ENCODE data around the gene EEF1A2.

The EEF1A2 gene

DNA sequence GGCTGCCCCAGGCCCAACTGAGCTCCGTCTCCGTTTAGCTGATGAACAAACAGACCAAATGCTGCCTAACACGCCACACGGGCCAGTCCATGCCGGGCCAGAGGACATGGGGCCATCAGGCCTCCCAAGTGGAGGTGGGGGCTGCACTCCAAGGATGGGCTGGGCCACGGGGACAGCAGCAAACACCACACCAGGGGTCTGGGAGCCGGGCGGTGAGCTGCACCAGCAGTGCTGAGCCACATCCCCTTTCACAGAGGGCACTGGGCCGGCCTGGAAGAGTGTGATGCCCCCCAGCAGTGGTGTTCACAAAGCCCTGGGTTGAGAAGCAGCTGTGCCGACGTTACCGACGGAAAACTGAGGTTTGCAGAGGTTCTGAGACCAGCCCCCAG is 29.2 kb downstream of the EEF1A2 start:
- DNase-seq (ENCODE audit: low read depth in 2 of 2): no peak

- no peak for DNase-seq (ENCODE audit: low read depth in 2 of 2)
These were observed 29.7 kb downstream of the EEF1A2 start for GRCh38 chr20:63469019-63469712.

DNA sequence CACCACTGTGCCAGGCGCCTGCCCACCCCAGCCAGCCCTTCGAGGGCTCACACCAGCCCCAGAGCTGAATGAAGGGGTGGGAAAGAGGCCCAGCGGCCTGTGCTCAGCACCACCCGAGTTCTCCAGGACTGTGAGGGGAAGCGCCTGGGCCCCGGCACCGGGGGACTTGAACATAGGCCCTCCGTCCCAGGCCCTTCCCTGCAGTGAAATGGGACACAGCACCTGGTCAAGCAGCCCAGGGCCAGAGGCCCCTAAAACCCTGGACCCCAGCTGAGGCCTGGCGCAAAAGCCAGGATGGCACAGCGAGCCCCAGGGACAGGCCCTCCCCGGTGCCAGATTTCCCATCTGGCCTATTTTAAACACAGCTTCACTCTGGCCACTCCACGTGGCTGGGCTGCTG is 30.5 kb downstream of the EEF1A2 start:
- no peak for DNase-seq (ENCODE audit: low read depth in 2 of 2)

DNA sequence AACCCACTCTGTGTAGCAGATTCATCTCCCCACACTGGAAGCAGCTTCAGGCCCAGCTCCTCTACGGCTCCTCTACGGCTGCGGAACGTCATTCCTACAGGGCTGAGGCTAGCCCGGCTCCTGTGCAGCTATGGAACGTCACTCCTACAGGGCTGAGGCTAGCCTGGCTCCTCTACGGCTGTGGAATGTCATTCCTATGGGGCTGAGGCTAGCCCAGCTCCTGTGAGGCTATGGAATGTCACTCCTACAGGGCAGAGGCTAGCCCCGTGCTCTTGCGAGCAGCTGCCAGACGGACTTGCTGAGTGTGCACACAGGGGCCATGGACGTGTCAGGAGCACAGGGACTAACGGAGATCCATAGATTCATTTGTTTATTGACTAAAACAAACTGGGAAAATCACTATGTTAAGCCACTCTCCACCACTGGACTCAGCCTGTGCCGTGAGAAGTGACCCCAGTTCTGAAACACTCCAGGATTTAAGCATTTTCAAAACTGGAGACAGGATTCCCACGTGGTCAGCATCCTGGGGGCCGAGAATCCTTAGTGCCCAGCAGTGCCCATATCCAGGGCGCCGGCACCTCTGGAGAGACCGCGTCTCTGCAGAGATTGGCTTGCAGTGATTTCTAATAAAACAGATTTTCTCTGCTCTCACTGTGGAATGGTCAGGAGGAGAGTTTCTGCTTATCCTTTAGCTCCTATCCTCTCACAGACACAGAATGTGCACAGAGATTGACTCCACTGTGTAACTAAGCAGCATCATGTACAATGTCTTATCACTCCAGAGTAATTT is 31.4 kb downstream of the EEF1A2 start:
- no peak for DNase-seq (ENCODE audit: low read depth in 2 of 2)

DNA sequence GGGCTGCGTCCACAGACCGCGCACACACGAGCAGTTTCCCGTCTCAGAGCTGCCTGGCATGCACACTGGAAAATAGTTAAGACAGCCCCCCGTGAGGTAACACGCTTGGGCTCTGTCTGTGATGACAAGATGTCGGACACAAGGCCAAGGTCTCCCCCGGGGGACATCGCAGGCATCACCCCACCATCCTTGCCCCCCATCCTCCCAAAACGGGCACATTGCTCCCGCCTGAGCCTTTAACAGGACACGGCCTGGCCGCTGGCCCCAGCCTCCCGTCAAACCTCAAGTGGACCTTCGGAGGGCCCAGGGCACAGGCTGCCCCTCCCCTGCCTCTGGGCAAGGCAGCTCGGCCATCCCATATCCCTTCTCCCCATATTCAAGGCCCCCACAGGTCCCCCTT is 32.0 kb downstream of the EEF1A2 start:
- DNase-seq (ENCODE audit: low read depth in 2 of 2): no peak

DNA sequence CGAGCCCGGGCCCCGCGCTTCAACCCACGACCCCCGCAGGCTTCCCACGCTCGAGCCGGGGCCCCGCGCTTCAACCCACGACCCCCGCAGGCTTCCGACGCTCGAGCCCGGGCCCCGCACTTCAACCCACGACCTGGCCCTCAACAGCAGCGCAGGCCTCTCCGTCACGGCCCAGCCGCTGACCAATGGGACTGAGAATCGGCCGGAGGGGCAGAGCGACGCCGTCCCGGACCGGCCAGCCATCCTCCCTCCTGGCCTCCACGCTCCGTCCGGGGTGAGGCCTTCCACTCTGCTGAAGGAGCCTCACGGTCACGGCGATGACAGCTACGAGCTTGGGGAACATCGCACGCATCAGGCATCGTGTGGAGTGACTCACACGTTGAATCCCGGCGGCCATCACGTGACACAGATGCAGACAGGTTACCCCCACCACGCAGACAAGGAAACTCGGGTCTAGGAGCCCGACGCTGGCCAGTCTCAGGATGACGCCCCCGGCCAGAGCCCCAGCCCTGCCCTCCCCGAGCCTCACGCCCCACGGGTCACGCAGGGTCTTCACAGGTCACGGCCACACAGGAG is 32.5 kb downstream of the EEF1A2 start:
- no peak for DNase-seq (ENCODE audit: low read depth in 2 of 2)

DNA sequence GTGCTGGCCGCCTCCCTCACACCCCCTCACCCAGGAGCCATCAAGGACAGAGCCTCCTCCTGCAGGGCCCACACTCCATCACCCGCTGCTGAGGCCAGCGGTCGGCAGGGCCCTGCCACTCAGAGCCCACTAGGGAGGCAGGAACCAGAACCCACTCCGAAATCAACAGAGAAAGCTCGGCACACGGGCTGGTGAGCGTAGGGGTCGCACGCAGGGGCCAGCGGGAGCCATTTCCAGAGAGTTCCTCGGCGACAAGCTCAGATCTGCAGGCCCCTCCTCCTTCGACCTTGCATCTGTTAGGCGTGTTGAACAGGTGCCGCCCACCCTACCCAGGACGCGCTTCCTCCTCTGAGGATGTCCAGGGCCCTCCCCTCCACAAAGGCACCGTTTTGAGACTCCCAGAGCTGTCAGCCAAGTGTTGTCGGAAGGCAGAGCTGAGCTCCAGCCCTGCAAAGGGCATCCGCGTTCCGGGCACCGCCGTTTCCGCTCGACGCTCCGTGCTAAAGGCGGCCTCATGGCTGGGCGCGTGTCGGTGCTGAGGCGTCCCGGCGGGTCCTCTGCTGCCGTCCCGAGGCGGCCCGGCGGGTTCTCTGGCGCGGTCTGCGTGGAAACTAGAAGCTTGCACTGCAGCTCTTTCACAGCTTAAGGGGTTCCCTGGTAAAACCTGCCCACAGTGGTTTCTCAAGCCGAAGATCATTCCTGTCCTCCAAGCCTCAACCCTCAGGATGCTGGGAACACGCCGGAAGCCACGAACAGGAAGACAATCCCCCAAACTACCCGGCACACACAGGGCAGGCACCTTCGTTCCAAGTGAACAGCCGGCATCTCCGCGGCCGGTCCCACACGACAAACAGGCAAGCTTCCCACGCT is 33.3 kb downstream of the EEF1A2 start:
- DNase-seq (ENCODE audit: low read depth in 2 of 2): no peak

DNA sequence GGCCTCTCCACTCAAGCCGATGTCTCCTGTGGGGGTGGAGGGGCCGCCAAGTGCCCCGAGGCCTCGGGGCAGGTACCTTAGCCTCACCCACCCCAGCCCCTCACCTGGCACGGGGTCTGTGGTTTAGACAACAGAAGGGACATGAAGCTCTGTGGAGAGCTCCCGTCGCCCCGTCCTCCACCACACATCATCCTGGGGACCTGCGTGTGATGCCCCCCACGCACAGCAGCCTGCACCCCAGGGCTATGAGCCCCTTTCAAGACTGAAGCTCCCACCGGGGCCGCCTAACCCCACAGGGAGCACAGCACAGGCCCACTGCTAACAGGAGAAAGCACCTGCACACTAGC is 34.6 kb downstream of the EEF1A2 start:
- no peak for DNase-seq (ENCODE audit: low read depth in 2 of 2)

DNA sequence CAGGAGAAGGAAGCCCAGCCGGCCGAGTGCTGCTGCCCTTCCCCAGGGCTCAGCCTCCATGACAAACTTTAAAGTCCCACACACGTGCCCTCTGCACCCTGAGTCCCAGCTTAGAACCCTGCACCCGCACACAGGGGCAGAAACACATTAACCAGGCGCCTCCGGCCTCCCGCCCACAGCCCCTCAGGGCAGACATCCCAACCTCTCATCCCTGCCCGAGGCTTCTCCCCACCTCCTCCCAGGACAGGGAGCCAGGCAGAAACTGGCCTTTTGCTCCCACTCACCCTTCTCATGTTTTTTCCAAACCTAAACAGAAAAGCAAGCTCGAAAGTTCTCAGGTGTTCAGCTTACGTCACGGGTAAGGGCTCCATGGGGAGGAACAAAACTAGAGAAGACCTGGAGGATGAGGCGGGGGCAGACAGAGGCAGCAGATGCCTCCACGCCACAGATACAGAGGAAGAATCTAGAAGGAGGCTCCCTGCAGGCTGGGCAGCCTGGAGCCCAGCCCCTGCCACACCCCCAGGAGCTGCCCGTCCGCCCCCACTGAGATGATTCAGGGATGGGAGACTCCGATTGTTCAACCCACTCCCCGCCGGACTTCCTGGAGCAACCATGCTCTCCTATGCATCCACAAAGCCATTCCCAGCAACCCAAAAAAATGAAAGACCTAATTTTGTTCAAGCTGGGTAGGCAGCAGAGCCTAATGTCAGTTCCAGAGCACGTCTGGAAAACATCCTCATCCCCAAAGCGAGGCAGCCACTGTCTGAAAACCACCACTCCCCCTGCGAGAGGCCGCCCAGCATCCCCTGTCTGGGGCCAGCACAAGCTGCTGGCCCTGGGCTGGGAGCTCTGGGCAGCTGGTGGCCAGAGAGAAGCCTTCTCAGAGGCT is 35.2 kb downstream of the EEF1A2 start:
- DNase-seq (ENCODE audit: low read depth in 2 of 2): no peak

- no peak for DNase-seq (ENCODE audit: low read depth in 2 of 2)
These were observed 36.6 kb downstream of the EEF1A2 start for GRCh38 chr20:63462244-63462643.

GRCh38 chr20:63461104-63461763 is 37.6 kb downstream of the EEF1A2 start:
- no peak for DNase-seq (ENCODE audit: low read depth in 2 of 2)

DNA sequence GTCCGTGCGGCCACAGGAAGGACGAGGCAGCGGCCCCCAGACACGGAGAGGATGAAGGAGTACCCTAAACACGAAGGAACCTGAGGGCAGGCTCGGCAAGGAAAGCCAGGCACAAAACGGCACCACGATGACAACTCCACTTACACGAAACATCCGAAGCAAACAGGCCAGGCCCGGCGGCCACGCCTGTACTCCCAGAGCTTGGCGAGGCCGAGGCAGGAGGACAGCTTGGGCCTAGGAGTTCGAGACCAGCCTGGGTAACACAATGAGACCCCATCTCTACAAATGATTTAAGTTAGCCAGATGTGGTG is 39.9 kb downstream of the EEF1A2 start:
- no peak for DNase-seq (ENCODE audit: low read depth in 2 of 2)

GRCh38 chr20:63458170-63459069 is 40.5 kb downstream of the EEF1A2 start:
- DNase-seq (ENCODE audit: low read depth in 2 of 2): no peak

GRCh38 chr20:63457737-63458136 is 41.1 kb downstream of the EEF1A2 start:
- DNase-seq (ENCODE audit: low read depth in 2 of 2): no peak

DNA sequence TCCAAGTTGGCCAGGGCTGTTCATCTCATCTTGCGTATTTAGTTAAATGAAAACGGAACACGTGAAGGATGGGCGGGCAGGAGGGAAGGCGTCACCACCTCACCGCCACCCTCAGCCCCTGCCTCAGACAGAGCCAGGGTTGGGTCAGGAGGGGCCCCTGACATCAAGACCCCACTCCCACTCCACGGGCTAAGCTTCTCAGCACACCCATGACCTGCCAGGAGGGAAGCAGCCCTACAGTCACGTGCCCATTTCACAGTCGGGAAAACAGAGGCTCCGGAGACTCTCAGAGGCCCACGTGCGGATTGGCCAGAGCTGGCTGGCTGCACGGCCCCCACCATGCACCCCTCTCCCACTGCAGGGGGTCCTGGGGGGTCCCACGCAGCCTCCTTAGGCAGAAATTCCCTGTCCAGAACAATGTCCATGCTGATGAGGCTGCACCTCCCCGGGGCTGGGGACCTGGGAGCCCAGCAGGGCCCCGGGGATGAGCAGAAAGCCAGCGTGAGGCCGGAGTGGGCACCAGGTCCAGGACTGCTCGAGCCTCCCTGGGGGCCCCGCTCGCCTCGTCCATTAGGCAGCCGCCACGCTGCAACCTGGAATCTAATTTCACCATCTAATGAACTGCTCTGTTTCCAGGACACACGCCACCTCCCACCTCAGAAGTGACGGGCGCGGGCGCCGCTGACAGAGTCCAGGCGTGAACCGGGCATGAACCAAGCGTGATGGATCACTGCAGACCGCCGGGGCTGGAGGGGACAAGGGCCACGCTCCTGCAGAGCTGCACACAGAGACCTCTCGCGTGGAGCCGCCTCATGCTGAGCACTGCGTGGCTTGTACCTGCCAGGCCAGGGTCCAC is 42.2 kb downstream of the EEF1A2 start:
- DNase-seq (ENCODE audit: low read depth in 2 of 2): no peak

GRCh38 chr20:63455568-63455859 is 43.4 kb downstream of the EEF1A2 start:
- no peak for DNase-seq (ENCODE audit: low read depth in 2 of 2)

DNA sequence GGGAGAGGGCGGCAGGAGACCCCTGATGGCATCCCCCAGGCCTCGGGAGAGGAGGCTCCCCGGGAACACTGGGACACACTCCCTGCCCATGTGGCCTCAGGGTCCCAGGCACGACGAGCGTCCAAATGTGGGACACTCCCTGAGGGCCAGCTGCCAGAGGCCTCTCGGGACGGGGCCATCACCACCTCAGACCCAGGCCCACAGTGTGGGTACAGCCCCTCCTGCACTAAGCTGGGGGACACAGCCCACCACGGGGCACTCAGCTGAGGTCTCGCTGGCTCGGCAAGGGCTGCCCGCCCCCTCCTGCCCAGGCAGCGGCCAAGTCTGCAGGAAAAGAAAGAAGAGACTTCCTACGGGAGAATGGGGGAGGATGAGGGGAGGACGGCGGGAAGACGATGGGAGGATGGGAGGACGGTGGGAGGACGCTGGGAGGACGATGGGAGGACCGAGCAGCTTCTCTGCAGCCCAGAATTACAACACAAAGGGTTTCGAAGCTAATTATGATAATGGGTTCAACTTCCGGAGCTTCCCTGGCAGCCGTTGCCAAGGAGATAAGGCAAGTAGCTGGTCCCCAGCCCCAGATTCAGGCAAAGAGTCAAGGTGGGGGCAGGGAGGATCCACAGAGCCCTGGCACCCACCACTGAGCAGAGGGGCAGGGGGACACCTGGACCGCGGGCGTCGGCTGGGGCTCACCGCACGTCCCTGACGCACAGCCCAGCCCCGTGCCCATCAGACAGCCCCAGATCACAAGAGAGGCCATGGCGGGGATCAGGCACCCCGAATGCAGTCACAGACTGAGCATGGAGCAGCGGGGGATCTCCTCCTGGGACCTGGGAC is 43.9 kb downstream of the EEF1A2 start:
- no peak for DNase-seq (ENCODE audit: low read depth in 2 of 2)

All from stimulated activated CD8-positive, alpha-beta memory T cell treated with anti-CD3 and anti-CD28 coated beads, Interleukin-15, amount 100 ng/mL, for 48 hours (primary cell).